ENCODE data around the gene NBPF3.
"Not testable (repeated sequence)": the region's sequence is repeated elsewhere in the genome, so short reads cannot be mapped to it uniquely, and the experiment has no call there.

Gene NBPF3, protein sequence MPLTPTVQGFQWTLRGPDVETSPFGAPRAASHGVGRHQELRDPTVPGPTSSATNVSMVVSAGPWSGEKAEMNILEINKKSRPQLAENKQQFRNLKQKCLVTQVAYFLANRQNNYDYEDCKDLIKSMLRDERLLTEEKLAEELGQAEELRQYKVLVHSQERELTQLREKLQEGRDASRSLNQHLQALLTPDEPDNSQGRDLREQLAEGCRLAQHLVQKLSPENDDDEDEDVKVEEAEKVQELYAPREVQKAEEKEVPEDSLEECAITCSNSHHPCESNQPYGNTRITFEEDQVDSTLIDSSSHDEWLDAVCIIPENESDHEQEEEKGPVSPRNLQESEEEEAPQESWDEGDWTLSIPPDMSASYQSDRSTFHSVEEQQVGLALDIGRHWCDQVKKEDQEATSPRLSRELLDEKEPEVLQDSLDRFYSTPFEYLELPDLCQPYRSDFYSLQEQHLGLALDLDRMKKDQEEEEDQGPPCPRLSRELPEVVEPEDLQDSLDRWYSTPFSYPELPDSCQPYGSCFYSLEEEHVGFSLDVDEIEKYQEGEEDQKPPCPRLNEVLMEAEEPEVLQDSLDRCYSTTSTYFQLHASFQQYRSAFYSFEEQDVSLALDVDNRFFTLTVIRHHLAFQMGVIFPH

GRCh38 chr1:21439721-21440629 is at the start of gene NBPF3:
Gene NBPF3, plus strand, starts transcription at chr1:21440137. Its CDS starts 4,950 bp downstream, at chr1:21445087.
- peak; percentile 50 to 76 (median 71) for DNase-seq

DNA sequence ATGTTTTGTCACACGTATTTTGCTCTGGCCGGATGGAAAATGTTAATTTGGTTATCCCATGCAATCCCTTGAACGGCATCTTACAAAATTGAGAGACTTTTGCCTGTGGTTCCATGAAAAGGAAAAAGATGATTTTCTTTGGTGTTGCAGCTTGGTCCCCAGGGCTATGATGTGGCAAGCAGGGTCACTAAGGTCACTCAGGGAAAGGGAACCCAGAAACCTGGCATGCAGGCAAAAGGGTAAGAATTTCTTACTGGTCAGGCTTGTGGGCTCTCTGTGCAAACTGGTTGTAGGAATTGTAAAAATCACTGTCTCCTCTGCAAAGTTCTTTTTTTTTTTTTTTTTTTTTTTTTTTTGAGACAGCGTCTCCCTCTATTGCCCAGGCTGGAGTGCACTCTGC is 48.4 kb upstream of the NBPF3 start:
- no peak for DNase-seq

GRCh38 chr1:21392587-21393263 is 47.2 kb upstream of the NBPF3 start:
- no peak for DNase-seq

- no peak for DNase-seq
Observed at GRCh38 chr1:21396516-21396915, 43.4 kb upstream of the NBPF3 start.

DNA sequence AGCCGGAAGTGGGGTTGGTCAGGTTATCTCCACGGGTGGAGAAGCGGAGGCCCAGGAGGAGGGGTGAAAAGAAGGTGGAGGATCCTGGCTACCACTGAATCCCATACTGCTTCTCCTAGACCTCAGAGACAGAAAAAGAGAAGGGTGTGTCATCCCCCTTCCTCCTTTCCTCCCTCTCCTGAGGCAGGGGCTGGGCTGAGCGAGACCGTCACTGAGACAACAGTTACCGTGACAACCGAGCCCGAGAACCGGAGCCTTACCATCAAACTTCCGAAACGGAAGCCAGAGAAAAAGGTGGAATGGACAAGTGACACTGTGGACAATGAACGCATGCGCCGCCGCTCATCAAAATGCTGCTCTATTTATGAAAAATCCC is 42.1 kb upstream of the NBPF3 start:
- DNase-seq: peak in 2 of 6 experiments; percentile 9 to 11

GRCh38 chr1:21401726-21402346 is 38.1 kb upstream of the NBPF3 start:
- DNase-seq: not testable (repeated sequence)

GRCh38 chr1:21406659-21407058 is 33.3 kb upstream of the NBPF3 start:
- DNase-seq: no peak

DNA sequence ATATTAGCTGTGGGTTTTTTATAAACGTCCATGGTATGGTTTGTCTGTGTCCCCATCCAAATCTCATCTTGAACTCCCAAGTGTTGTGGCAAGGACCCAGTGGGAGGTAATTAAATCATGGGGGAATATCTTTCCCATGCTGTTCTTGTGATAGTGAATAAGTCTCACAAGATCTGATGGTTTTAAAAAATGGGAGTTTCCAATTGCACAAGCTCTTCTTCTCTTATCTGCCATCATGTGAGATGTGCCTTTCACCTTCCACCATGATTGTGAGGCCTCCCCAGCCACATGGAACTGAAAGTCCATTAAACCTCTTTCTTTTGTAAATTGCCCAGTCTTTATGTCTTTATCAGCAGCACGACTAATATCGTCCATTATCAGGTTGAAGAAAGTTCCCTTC is 30.0 kb upstream of the NBPF3 start:
- not testable (repeated sequence) for DNase-seq

DNA sequence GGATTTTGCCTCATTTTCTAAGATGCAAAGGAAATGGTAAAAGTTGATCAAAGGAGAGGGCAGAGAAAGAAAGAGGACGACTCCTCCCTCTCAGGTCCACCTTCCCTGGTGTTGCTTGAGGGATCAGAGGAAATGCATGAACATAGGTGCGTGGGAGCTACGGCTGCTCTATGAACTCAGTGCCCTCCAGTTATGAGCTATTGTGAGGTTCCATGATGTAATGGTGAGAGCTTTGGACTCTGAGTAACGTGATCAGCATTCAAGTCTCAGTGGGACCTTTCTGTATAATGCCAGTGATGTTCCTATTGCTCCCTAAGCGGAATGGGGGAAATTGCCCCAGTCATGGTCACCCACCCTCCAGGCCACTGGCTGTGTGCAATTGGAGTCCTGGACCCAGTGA is 25.9 kb upstream of the NBPF3 start:
- DNase-seq: no peak

DNA sequence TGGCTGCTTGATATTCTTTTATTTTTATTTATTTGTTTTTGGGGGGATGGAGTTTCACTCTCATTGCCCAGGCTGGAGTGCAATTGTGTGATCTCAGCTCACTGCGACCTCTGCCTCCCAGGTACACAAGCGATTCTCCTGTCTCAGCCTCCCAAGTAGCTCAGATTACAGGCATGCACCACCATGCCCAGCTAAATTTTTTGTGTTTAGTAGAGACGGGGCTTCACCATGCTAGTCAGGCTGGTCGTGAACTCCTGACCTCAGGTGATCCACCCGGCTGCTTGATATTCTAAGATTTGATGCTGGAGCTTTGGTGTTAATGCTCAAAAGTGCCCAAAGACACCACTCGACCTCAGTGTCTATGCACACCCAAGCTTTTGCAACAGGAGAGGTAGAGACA is 19.6 kb upstream of the NBPF3 start:
- DNase-seq: not testable (repeated sequence)

- DNase-seq: not testable (repeated sequence)
Observed at GRCh38 chr1:21421307-21421706, 18.6 kb upstream of the NBPF3 start.

GRCh38 chr1:21427798-21428480 is 12.0 kb upstream of the NBPF3 start:
- not testable (repeated sequence) for DNase-seq

DNA sequence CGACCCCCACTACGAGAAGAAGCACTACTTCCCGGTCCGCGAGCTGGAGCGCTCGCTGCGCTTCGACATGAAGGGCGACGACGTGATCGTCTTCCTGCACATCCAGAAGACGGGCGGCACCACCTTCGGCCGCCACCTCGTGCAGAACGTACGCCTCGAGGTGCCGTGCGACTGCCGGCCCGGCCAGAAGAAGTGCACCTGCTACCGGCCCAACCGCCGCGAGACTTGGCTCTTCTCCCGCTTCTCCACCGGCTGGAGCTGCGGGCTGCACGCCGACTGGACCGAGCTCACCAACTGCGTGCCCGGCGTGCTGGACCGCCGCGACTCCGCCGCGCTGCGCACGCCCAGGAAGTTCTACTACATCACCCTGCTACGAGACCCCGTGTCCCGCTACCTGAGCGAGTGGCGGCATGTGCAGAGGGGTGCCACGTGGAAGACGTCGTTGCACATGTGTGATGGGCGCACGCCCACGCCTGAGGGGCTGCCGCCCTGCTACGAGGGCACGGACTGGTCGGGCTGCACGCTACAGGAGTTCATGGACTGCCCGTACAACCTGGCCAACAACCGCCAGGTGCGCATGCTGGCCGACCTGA is 11.4 kb upstream of the NBPF3 start:
- DNase-seq: not testable (repeated sequence)

- DNase-seq: not testable (repeated sequence)
Observed at GRCh38 chr1:21429210-21429609, 10.7 kb upstream of the NBPF3 start.

- not testable (repeated sequence) for DNase-seq
Observed at GRCh38 chr1:21430875-21431274, 9.1 kb upstream of the NBPF3 start.

DNA sequence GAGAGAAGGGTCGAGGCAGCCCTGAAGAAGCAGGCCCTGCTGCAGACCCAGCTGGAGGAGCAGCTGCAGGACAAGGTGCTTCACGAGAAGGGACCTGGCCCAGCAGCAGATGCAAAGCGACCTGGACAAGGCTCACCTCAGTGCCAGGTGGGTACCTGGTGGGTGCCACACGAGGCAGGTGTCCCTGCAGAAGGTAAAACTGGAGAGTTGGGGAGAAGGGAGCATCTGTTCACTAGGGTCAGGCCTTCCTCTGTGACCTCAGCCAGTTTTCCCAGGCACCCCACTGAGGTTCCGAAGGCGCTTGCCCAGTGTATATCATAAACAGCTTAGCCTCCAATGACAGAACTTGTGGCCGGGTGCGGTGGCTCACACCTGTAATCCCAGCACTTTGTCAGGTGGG is 5.5 kb upstream of the NBPF3 start:
- no peak for DNase-seq

GRCh38 chr1:21435646-21436487 is 4.1 kb upstream of the NBPF3 start:
- no peak for DNase-seq

GRCh38 chr1:21436488-21437340 is 3.2 kb upstream of the NBPF3 start:
- no peak for DNase-seq

DNA sequence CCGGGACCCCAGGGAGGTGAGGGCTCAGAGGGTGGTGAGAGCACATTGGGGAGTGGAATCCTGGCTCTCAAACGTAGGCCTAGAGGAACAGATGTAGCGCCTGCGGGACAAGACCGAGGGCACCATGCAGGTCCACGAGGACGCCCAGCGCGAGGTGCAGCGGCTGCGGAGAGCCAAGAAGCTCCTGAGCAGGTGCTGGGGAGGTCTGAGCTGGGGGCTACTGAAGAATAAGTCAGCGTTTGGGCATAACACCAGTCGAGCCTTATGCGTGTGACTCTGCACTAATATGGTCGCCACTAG is 2.6 kb upstream of the NBPF3 start:
- no peak for DNase-seq
